Hepatocyte (in vitro differentiated cells): ENCODE results near the gene MAPK4. TPM values are rescaled to one million over a fixed set of nuclear protein-coding genes. Genes with fewer than 3 reads are reported as not detected.

ENCODE experiments used
- DNase-seq: peaks from one replicate; pipeline ENCODE4 v3.0.0-alpha.2; 2016; ENCODE audit warnings: low spot score
- H2AFZ ChIP-seq: fragments of 200-600 bp; sonication (generic); 2 replicates; pipeline ENCODE4 v1.6.0; 2016; ENCODE audit warnings: antibody characterized with exemption, mild to moderate bottlenecking
- H3K27ac ChIP-seq: fragments of 200-600 bp; sonication (generic); 2 replicates; pipeline ENCODE4 v1.5.1; 2016; ENCODE audit warnings: mild to moderate bottlenecking
- H3K27me3 ChIP-seq: fragments of 200-600 bp; sonication (generic); 2 replicates; pipeline ENCODE4 v1.6.1; 2016
- H3K36me3 ChIP-seq: fragments of 200-600 bp; sonication (generic); replicated peaks from 2 replicates; pipeline ENCODE4 v1.5.1; 2016; ENCODE audit warnings: low read depth; ENCODE audit not compliant: insufficient read depth
- H3K4me1 ChIP-seq: fragments of 200-600 bp; sonication (generic); 2 replicates; pipeline ENCODE4 v1.5.1; 2016; ENCODE audit warnings: mild to moderate bottlenecking, moderate library complexity; ENCODE audit not compliant: insufficient read depth
- H3K4me2 ChIP-seq: fragments of 200-600 bp; sonication (generic); 2 replicates; pipeline ENCODE4 v1.6.0; 2016
- H3K4me3 ChIP-seq: fragments of 200-600 bp; sonication (generic); 2 replicates; pipeline ENCODE4 v1.5.1; 2016; ENCODE audit warnings: mild to moderate bottlenecking
- H3K79me2 ChIP-seq: fragments of 200-600 bp; sonication (generic); 2 replicates; pipeline ENCODE4 v1.6.0; 2017; ENCODE audit warnings: mild to moderate bottlenecking
- H3K9me2 ChIP-seq: fragments of 200-600 bp; sonication (generic); replicated peaks from 2 replicates; pipeline ENCODE4 v1.6.0; 2017; ENCODE audit warnings: mild to moderate bottlenecking; ENCODE audit not compliant: insufficient read depth
- H3K9me3 ChIP-seq: fragments of 200-600 bp; sonication (generic); 2 replicates; pipeline ENCODE4 v1.5.1; 2016; ENCODE audit warnings: low read depth, mild to moderate bottlenecking
- H4K20me1 ChIP-seq: fragments of 200-600 bp; sonication (generic); 2 replicates; pipeline ENCODE4 v1.6.0; 2016; ENCODE audit warnings: mild to moderate bottlenecking; ENCODE audit not compliant: insufficient read depth, poor library complexity, severe bottlenecking
- CTCF ChIP-seq: fragments of 200-600 bp; sonication (generic); IDR thresholded peaks from 2 replicates; pipeline ENCODE4 v1.5.1; 2016; ENCODE audit warnings: antibody characterized with exemption, mild to moderate bottlenecking; ENCODE audit not compliant: poor library complexity
- EZH2 ChIP-seq: fragments of 200-600 bp; sonication (generic); IDR thresholded peaks from 2 replicates; pipeline ENCODE4 v1.6.1; 2016; ENCODE audit warnings: antibody characterized with exemption, mild to moderate bottlenecking, borderline replicate concordance
- EZH2phosphoT487 ChIP-seq: fragments of 200-600 bp; sonication (generic); IDR thresholded peaks from one replicate; pipeline ENCODE4 v1.6.1; 2018; ENCODE audit warnings: antibody characterized with exemption, mild to moderate bottlenecking, low read depth, moderate library complexity; ENCODE audit not compliant: unreplicated experiment, severe bottlenecking
- WGBS: methylation state at CpG from one replicate; pipeline ENCODE4 v1.1.6; 2016; ENCODE audit warnings: low lambda C conversion rate; ENCODE audit errors: missing lambda C conversion rate; 5-methylcytosine and 5-hydroxymethylcytosine counted together
- polyA plus RNA-seq: library from polyadenylated mRNA; unstranded; fragments of >200 nt; fragmentation: Nextera tagmentation; extraction: Ambion mirVana; gene quantifications from 2 replicates; pipeline ENCODE4 v1.2.1, GENCODE V29; 2016
- total RNA-seq: library from RNA; depleted of rRNA; stranded (reverse); fragments of >200 nt; gene quantifications from 2 replicates; pipeline ENCODE4 v1.2.3, GENCODE V29; 2014

MAPK4 gene
- total and polyA plus RNA-seq, 2 experiments from 2014 or later = 2.0 to 2.4 TPM

GRCh38 chr18:50647237-50647636 lies 87.3 kb downstream of the MAPK4 start:
- H3K4me1 ChIP-seq = no peaks in the 10 kb centered on the region
- H3K36me3 ChIP-seq = no peaks in the 10 kb centered on the region
- no peak overlapping the region for H3K4me3 ChIP-seq
- no peak overlapping the region for H2AFZ ChIP-seq
- no peaks in the 10 kb centered on the region for H3K9me3 ChIP-seq
- no peaks in the 10 kb centered on the region for H3K9me2 ChIP-seq
- 78% methylated on average over 7 of the region's 7 CpGs for WGBS
- H4K20me1 ChIP-seq = no peaks in the 10 kb centered on the region
- no peak overlapping the region for H3K4me2 ChIP-seq
- no peak overlapping the region for H3K27ac ChIP-seq
- no peak for TF ChIP-seq EZH2
- no peak for TF ChIP-seq CTCF
- no peak for TF ChIP-seq EZH2phosphoT487
- no peaks in the 10 kb centered on the region for H3K27me3 ChIP-seq
- no peak for DNase-seq
- no peaks in the 10 kb centered on the region for H3K79me2 ChIP-seq

- Histone ChIP-seq H4K20me1 (no peaks in the 10 kb centered on the region), H3K4me3 (no peak overlapping the region), H3K4me2 (no peak overlapping the region), H3K9me2 (no peaks in the 10 kb centered on the region), H3K4me1 (no peaks in the 10 kb centered on the region), H2AFZ (no peak overlapping the region), H3K27me3 (no peaks in the 10 kb centered on the region), H3K27ac (no peak overlapping the region), H3K36me3 (no peaks in the 10 kb centered on the region), H3K79me2 (no peaks in the 10 kb centered on the region), H3K9me3 (no peaks in the 10 kb centered on the region)
- no peak for DNase-seq
- TF ChIP-seq CTCF = no peak
- TF ChIP-seq EZH2phosphoT487 = no peak
- no peak for TF ChIP-seq EZH2
Measured at GRCh38 chr18:50647792-50648191, 87.9 kb downstream of the MAPK4 start.

- Histone ChIP-seq H3K9me3 (no peaks in the 10 kb centered on the region), H2AFZ (no peak overlapping the region), H3K79me2 (no peaks in the 10 kb centered on the region), H3K27ac (peak overlapping the region; percentile 23), H3K27me3 (no peaks in the 10 kb centered on the region), H4K20me1 (no peaks in the 10 kb centered on the region), H3K4me3 (no peak overlapping the region), H3K4me2 (no peak overlapping the region), H3K36me3 (no peaks in the 10 kb centered on the region), H3K9me2 (no peaks in the 10 kb centered on the region), H3K4me1 (peaks cover 8% of the 10 kb centered on the region)
- TF ChIP-seq CTCF = no peak
- DNase-seq = peak; percentile 58
- WGBS = 88% methylated on average over 4 of the region's 4 CpGs
Measured at GRCh38 chr18:50649821-50650220, 89.9 kb downstream of the MAPK4 start.

- no peaks in the 10 kb centered on the region for H3K79me2 ChIP-seq
- no peak overlapping the region for H3K4me2 ChIP-seq
- no peaks in the 10 kb centered on the region for H3K9me3 ChIP-seq
- DNase-seq = no peak
- no peak for TF ChIP-seq EZH2
- no peak for TF ChIP-seq EZH2phosphoT487
- TF ChIP-seq CTCF = no peak
- no peak overlapping the region for H3K27ac ChIP-seq
- H4K20me1 ChIP-seq = no peaks in the 10 kb centered on the region
- H3K9me2 ChIP-seq = no peaks in the 10 kb centered on the region
- H3K4me3 ChIP-seq = no peak overlapping the region
- H3K27me3 ChIP-seq = no peaks in the 10 kb centered on the region
- 90% methylated on average over 7 of the region's 7 CpGs for WGBS
- H3K36me3 ChIP-seq = no peaks in the 10 kb centered on the region
- H2AFZ ChIP-seq = no peak overlapping the region
- peaks cover 12% of the 10 kb centered on the region for H3K4me1 ChIP-seq
Measured at GRCh38 chr18:50651334-50651733, 91.4 kb downstream of the MAPK4 start.
